DMS53 (cell line): ENCODE results near the gene TPT1.
"Not testable (repeated sequence)": the region's sequence is repeated elsewhere in the genome, so short reads cannot be mapped to it uniquely, and the experiment has no call there.

ENCODE experiments used
- DNase-seq: peaks from one replicate; lab custom pipeline; 2025; lab: John Stamatoyannopoulos, UW

TPT1 gene

GRCh38 chr13:45367358-45367757, 26.4 kb upstream of the TPT1 start:
- DNase-seq, result peak; percentile 95

- DNase-seq, result peak; percentile 11
Measured at GRCh38 chr13:45365558-45365885, 24.5 kb upstream of the TPT1 start.

GRCh38 chr13:45364876-45365557, 24.0 kb upstream of the TPT1 start:
- DNase-seq, result peak; percentile 16

- DNase-seq, result no peak
Measured at GRCh38 chr13:45362939-45363338, 22.0 kb upstream of the TPT1 start.

- no peak for DNase-seq
Measured at GRCh38 chr13:45361596-45362206, 20.7 kb upstream of the TPT1 start.

- no peak for DNase-seq
Measured at GRCh38 chr13:45356966-45357672, 16.1 kb upstream of the TPT1 start.

- DNase-seq, result no peak
Measured at GRCh38 chr13:45353895-45354294, 12.9 kb upstream of the TPT1 start.

- no peak for DNase-seq
Measured at GRCh38 chr13:45352031-45352430, 11.0 kb upstream of the TPT1 start.

- no peak for DNase-seq
Measured at GRCh38 chr13:45350152-45350551, 9.2 kb upstream of the TPT1 start.

- DNase-seq, result no peak
Measured at GRCh38 chr13:45349438-45349837, 8.5 kb upstream of the TPT1 start.

- DNase-seq, result not testable (repeated sequence)
Measured at GRCh38 chr13:45344064-45344463, 3.1 kb upstream of the TPT1 start.

- DNase-seq, result not testable (repeated sequence)
Measured at GRCh38 chr13:45343102-45343501, 2.1 kb upstream of the TPT1 start.

GRCh38 chr13:45342668-45343067, 1.7 kb upstream of the TPT1 start:
- DNase-seq, result not testable (repeated sequence)

GRCh38 chr13:45341799-45342500, 967 bp upstream of the TPT1 start:
- DNase-seq, result peak; percentile 60

GRCh38 chr13:45340422-45341033, 455 bp downstream of the TPT1 start:
- DNase-seq, result peak; percentile 94

- DNase-seq, result no peak
Measured at GRCh38 chr13:45339867-45340266, 1.1 kb downstream of the TPT1 start.

GRCh38 chr13:45339399-45339798, 1.6 kb downstream of the TPT1 start:
- DNase-seq, result no peak

- DNase-seq, result no peak
Measured at GRCh38 chr13:45337803-45338202, 3.2 kb downstream of the TPT1 start.

GRCh38 chr13:45337395-45337794, 3.6 kb downstream of the TPT1 start:
- DNase-seq, result no peak

- DNase-seq, result peak; percentile 6
Measured at GRCh38 chr13:45336025-45336800, 4.8 kb downstream of the TPT1 start.

- DNase-seq, result peak; percentile 25
Measured at GRCh38 chr13:45335397-45336024, 5.5 kb downstream of the TPT1 start.
